Activated naive CD8-positive, alpha-beta T cell treated with anti-CD3 and anti-CD28 coated beads, Interleukin-2, amount 50 U/mL, for 24 hours (primary cell): ENCODE data around the gene TNFRSF1A.

Experiments
- ATAC-seq: fragments of 150-1000 bp; cut with Tn5 transposase; one replicate; pipeline ENCODE4 v1.10.0; 2021
- DNase-seq: peaks from one replicate; pipeline ENCODE4 v3.0.0; 2021
- H3K27ac Mint-ChIP-seq: one replicate; pipeline ENCODE4 v1.8.0; 2021; ENCODE audit warnings: mild to moderate bottlenecking, mixed read lengths
- H3K27me3 Mint-ChIP-seq: one replicate; pipeline ENCODE4 v1.8.0; 2021; ENCODE audit warnings: mixed read lengths
- H3K36me3 Mint-ChIP-seq: one replicate; pipeline ENCODE4 v1.8.0; 2021; ENCODE audit warnings: low read depth, mixed read lengths
- H3K4me1 Mint-ChIP-seq: one replicate; pipeline ENCODE4 v1.8.0; 2021; ENCODE audit warnings: mixed read lengths
- H3K4me3 Mint-ChIP-seq: one replicate; pipeline ENCODE4 v1.8.0; 2021; ENCODE audit warnings: mild to moderate bottlenecking, moderate library complexity, mixed read lengths
- H3K9me3 Mint-ChIP-seq: one replicate; pipeline ENCODE4 v1.8.0; 2021; ENCODE audit warnings: mixed read lengths

Gene TNFRSF1A

DNA sequence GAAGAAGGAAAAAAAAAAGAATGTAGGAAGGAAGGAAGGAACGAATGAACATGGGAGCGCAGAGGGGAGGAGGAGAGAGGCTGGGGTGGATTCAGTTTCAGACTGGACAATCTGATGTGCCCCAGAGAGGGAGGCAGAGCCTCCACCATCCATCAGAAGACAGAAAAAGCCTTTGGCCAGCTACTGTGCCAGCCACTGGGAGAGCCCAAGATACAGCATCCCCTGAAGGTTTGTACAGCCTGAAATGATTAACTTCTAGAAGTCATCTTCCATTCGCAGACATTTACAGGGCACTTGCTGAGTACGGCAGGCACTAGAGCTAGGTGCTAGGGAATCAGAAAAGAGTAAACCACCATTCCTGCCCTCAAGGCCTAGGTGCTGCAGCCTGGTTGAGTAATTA lies 22.4 kb downstream of the TNFRSF1A start:
- ATAC-seq (no peak), DNase-seq (no peak)
- Mint-ChIP-seq H3K27me3 (peaks cover 3% of the 10 kb centered on the region), H3K4me1 (peaks cover 47% of the 10 kb centered on the region), H3K4me3 (no peak overlapping the region), H3K9me3 (no peaks in the 10 kb centered on the region), H3K36me3 (no peaks in the 10 kb centered on the region), H3K27ac (no peak overlapping the region)

GRCh38 chr12:6318440-6318879 lies 23.4 kb downstream of the TNFRSF1A start:
- no peak overlapping the region for H3K4me3 Mint-ChIP-seq
- H3K9me3 Mint-ChIP-seq = no peaks in the 10 kb centered on the region
- no peaks in the 10 kb centered on the region for H3K36me3 Mint-ChIP-seq
- H3K27ac Mint-ChIP-seq = no peak overlapping the region
- H3K27me3 Mint-ChIP-seq = peaks cover 3% of the 10 kb centered on the region
- peaks cover 42% of the 10 kb centered on the region for H3K4me1 Mint-ChIP-seq
- DNase-seq = no peak
- no peak for ATAC-seq

DNA sequence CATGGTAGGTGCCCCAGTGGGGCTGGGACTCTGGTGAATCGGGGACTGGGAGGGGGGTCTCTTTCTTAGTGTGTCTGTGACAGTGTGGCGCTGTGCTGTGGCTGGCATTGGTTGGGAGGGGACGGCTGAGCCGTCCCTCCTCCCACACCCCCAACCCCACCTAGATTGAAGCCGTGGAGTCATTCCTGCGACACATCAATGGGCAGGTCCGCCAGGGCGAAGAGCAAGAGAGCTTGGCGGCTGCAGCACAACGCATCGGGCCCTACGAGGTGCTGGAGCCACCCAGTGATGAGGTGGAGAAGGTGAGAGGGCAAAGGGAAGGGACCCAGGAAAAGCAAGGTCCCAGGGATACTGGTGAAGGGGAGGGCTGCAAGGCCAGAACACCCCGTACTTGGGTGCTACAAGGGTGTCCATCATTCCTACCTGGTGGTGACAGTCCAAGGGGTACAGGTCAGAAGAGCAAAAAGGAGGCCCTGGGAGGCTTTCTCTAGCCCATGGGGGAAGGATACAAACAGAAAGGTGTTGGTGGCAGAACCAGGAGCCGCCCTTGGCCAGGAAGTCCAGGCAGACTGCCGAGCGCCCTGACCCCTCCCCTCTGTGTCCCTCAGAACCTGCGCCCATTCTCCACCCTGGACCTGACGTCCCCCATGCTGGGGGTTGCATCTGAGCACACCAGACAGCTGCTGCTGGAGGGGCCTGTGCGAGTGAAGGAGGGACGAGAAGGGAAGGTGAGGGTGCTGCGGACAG lies 24.0 kb downstream of the TNFRSF1A start:
- Mint-ChIP-seq H3K36me3 (no peaks in the 10 kb centered on the region), H3K9me3 (no peaks in the 10 kb centered on the region), H3K27ac (peak overlapping the region; percentile 9), H3K27me3 (peaks cover 5% of the 10 kb centered on the region), H3K4me3 (no peak overlapping the region), H3K4me1 (peaks cover 39% of the 10 kb centered on the region)
- ATAC-seq (no peak), DNase-seq (no peak)

- DNase-seq (no peak), ATAC-seq (no peak)
- no peak overlapping the region for H3K27ac Mint-ChIP-seq
- no peaks in the 10 kb centered on the region for H3K9me3 Mint-ChIP-seq
- H3K36me3 Mint-ChIP-seq = no peaks in the 10 kb centered on the region
- H3K4me3 Mint-ChIP-seq = no peak overlapping the region
- H3K27me3 Mint-ChIP-seq = peaks cover 8% of the 10 kb centered on the region
- peaks cover 39% of the 10 kb centered on the region for H3K4me1 Mint-ChIP-seq
Observed at GRCh38 chr12:6316921-6317692, 24.8 kb downstream of the TNFRSF1A start.

DNA sequence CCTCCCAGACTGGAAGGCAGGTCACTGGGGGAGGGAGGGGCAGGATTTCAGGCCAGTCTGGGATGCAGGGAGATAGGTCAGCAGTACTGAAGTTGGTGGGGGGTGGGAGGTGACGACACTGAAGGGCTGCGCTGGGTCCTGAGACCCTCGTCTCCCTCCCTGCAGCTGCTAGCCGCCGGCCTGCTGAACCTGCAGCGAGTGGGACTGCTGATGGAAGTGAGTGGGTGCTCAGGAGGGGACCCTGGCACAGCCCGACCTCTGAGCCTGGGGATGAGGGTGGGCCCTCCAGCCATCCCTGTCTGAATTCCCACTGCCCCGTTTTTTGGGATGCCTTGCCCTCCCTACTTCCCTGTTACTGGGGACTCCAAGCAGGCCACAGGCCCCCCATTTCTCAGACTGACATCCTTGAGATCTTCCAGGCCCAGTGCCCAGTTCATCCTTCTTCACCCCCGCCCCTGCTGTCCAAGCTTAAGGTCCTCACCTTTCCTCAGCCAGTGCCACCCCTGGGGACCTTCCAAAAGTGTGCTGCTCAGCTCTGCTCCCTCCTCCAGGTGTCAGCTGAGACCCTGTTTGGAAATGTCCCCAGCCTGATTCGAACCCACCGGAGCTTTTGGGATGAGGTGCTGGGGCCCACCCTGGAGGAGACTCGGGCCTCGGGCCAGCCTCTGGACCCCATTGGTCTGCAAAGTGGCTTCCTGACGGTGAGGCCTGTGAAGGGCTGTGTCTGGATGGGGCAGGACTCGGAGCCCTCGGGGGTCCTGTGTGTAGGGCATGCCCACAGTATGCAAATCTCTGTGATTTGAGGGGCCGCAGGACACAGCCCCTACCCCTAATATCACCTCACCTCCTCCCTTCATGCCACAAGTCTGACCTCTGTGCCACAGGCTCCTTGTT lies 25.9 kb downstream of the TNFRSF1A start:
- no peak overlapping the region for H3K4me3 Mint-ChIP-seq
- peaks cover 38% of the 10 kb centered on the region for H3K4me1 Mint-ChIP-seq
- H3K27me3 Mint-ChIP-seq = peaks cover 16% of the 10 kb centered on the region
- ATAC-seq = no peak
- H3K36me3 Mint-ChIP-seq = no peaks in the 10 kb centered on the region
- no peak overlapping the region for H3K27ac Mint-ChIP-seq
- DNase-seq = no peak
- no peaks in the 10 kb centered on the region for H3K9me3 Mint-ChIP-seq

GRCh38 chr12:6315184-6315583 lies 26.7 kb downstream of the TNFRSF1A start:
- H3K36me3 Mint-ChIP-seq = no peaks in the 10 kb centered on the region
- no peak overlapping the region for H3K27ac Mint-ChIP-seq
- H3K4me3 Mint-ChIP-seq = no peak overlapping the region
- H3K9me3 Mint-ChIP-seq = no peaks in the 10 kb centered on the region
- ATAC-seq (peak; percentile 11), DNase-seq (no peak)
- peaks cover 38% of the 10 kb centered on the region for H3K4me1 Mint-ChIP-seq
- H3K27me3 Mint-ChIP-seq = peaks cover 16% of the 10 kb centered on the region

DNA sequence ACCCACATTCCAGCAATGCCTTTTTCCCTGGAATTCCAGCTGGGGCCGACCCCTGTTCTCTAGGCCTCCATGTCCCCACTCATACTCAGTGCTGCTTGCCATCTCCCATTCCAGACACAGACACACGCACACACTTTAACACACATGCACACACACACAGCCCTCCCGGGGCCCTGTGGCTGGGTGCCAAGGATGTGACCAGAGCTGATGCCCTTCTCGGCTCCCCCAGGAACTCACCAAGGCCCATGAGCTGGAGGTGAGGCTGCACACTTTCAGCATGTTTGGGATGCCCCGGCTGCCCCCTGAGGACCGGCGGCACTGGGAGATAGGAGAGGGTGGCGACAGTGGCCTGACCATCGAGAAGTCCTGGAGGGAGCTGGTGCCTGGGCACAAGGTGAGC lies 27.1 kb downstream of the TNFRSF1A start:
- H3K36me3 Mint-ChIP-seq = no peaks in the 10 kb centered on the region
- H3K27me3 Mint-ChIP-seq = peaks cover 15% of the 10 kb centered on the region
- no peak overlapping the region for H3K27ac Mint-ChIP-seq
- H3K4me1 Mint-ChIP-seq = peaks cover 38% of the 10 kb centered on the region
- DNase-seq (no peak), ATAC-seq (no peak)
- H3K9me3 Mint-ChIP-seq = no peaks in the 10 kb centered on the region
- H3K4me3 Mint-ChIP-seq = no peak overlapping the region

DNA sequence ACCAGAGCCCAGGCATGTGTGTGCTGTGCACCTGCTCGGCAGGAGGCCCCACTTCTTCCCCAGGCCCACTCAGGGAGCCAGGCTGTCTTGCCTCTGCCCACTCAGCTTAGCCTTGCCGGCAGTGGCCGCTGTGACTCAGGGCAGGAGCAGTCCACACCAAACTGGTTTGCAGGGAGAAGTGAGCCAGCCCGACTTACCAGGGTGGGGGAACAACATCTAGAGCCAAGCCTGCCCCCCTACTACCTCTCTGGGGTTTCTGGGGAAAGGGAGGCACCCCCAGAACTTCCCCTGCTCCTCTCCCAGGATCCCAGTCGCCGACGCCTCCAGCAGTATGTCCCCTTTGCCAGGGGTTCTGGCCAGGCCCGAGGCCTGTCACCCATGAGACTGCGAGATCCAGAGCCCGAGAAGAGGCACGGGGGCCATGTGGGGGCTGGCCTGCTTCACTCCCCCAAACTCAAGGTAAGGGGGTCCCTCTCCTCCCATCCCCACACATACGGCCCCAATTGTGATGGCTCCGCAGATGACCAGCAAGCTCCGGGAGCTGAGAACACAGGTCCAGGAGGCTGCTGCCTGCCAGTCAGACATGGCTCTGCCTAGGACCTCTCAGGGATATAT lies 28.4 kb downstream of the TNFRSF1A start:
- Mint-ChIP-seq H3K27ac (no peak overlapping the region), H3K36me3 (no peaks in the 10 kb centered on the region), H3K9me3 (no peaks in the 10 kb centered on the region), H3K4me1 (peaks cover 33% of the 10 kb centered on the region), H3K27me3 (peaks cover 22% of the 10 kb centered on the region), H3K4me3 (no peak overlapping the region)
- ATAC-seq (no peak), DNase-seq (no peak)

GRCh38 chr12:6312529-6313325 lies 29.1 kb downstream of the TNFRSF1A start:
- H3K27ac Mint-ChIP-seq = no peak overlapping the region
- H3K36me3 Mint-ChIP-seq = no peaks in the 10 kb centered on the region
- ATAC-seq (peak; percentile 69), DNase-seq (peak; percentile 38)
- H3K4me3 Mint-ChIP-seq = no peak overlapping the region
- H3K27me3 Mint-ChIP-seq = peaks cover 25% of the 10 kb centered on the region
- no peaks in the 10 kb centered on the region for H3K9me3 Mint-ChIP-seq
- peaks cover 26% of the 10 kb centered on the region for H3K4me1 Mint-ChIP-seq

GRCh38 chr12:6311822-6312528 lies 29.9 kb downstream of the TNFRSF1A start:
- no peak for ATAC-seq
- Mint-ChIP-seq H3K27me3 (peaks cover 26% of the 10 kb centered on the region), H3K4me3 (no peak overlapping the region), H3K4me1 (peaks cover 24% of the 10 kb centered on the region), H3K27ac (no peak overlapping the region), H3K9me3 (no peaks in the 10 kb centered on the region), H3K36me3 (no peaks in the 10 kb centered on the region)
- no peak for DNase-seq

- DNase-seq = no peak
- Mint-ChIP-seq H3K27ac (no peak overlapping the region), H3K27me3 (peaks cover 26% of the 10 kb centered on the region), H3K4me1 (peaks cover 24% of the 10 kb centered on the region), H3K36me3 (no peaks in the 10 kb centered on the region), H3K4me3 (no peak overlapping the region), H3K9me3 (no peaks in the 10 kb centered on the region)
- ATAC-seq = no peak
Observed at GRCh38 chr12:6310771-6311610, 30.9 kb downstream of the TNFRSF1A start.

DNA sequence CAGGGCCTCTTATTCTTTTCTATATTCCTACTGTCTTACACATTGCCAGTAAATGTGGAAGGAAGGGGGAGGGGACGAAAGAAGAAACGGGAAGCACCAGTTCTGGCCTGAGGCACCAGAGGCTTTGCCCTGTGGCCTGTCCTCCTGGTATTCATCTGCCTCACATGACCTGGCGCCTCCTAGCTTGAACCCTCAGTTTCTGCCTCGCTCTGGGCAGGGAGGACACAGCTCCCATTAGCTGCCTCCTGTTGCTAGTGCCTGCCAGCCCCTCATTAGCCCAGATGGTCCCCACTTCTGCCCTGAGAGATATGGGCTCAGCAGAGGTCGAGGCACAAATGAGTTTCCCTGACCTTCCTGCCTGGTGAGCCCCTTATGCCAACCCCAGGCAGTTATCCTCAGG lies 34.3 kb downstream of the TNFRSF1A start:
- ATAC-seq (no peak), DNase-seq (no peak)
- H3K27ac Mint-ChIP-seq = no peak overlapping the region
- H3K4me1 Mint-ChIP-seq = peaks cover 6% of the 10 kb centered on the region
- peaks cover 29% of the 10 kb centered on the region for H3K27me3 Mint-ChIP-seq
- no peaks in the 10 kb centered on the region for H3K9me3 Mint-ChIP-seq
- no peaks in the 10 kb centered on the region for H3K36me3 Mint-ChIP-seq
- no peak overlapping the region for H3K4me3 Mint-ChIP-seq
